Measurements from ENCODE around the gene SMAD1. TPM values are rescaled to one million over a fixed set of nuclear protein-coding genes. Genes with fewer than 3 reads are reported as not detected.
"Not testable (repeated sequence)": the region's sequence is repeated elsewhere in the genome, so short reads cannot be mapped to it uniquely, and the experiment has no call there.

Gene SMAD1
- total RNA-seq, 1 donor from 2014 or later, result 26.3 TPM

- H3K9me3 Mint-ChIP-seq (ENCODE audit: low read depth), result no peaks in the 10 kb centered on the region
- DNase-seq (ENCODE audit: low spot score, unreplicated experiment), result no peak
- H3K4me3 Mint-ChIP-seq (ENCODE audit: low read depth), result no peak overlapping the region
- peaks cover 8% of the 10 kb centered on the region for H3K36me3 Mint-ChIP-seq (ENCODE audit: insufficient read depth)
- no peak for TF ChIP-seq CTCF (IDR thresholded peaks at IDR 0.05; ENCODE audit: unreplicated experiment)
- H3K27me3 Mint-ChIP-seq, result no peaks in the 10 kb centered on the region
- H3K4me1 Mint-ChIP-seq (ENCODE audit: low read depth), result peaks cover 4% of the 10 kb centered on the region
- H3K27ac Mint-ChIP-seq, result no peak overlapping the region
These were observed 48.5 kb downstream of the SMAD1 start for GRCh38 chr4:145530189-145530588.

- no peak overlapping the region for H3K4me3 Mint-ChIP-seq (ENCODE audit: low read depth)
- H3K27me3 Mint-ChIP-seq, result no peaks in the 10 kb centered on the region
- peaks cover 4% of the 10 kb centered on the region for H3K4me1 Mint-ChIP-seq (ENCODE audit: low read depth)
- TF ChIP-seq CTCF (IDR thresholded peaks at IDR 0.05; ENCODE audit: unreplicated experiment), result no peak
- H3K9me3 Mint-ChIP-seq (ENCODE audit: low read depth), result no peaks in the 10 kb centered on the region
- DNase-seq (ENCODE audit: low spot score, unreplicated experiment), result no peak
- no peak overlapping the region for H3K27ac Mint-ChIP-seq
- H3K36me3 Mint-ChIP-seq (ENCODE audit: insufficient read depth), result peaks cover 8% of the 10 kb centered on the region
These were observed 49.0 kb downstream of the SMAD1 start for GRCh38 chr4:145530662-145531061.

GRCh38 chr4:145531223-145531622, 49.6 kb downstream of the SMAD1 start:
- Mint-ChIP-seq H3K36me3 (ENCODE audit: insufficient read depth) (peaks cover 8% of the 10 kb centered on the region), H3K27ac (no peak overlapping the region), H3K9me3 (ENCODE audit: low read depth) (no peaks in the 10 kb centered on the region), H3K4me1 (ENCODE audit: low read depth) (peaks cover 4% of the 10 kb centered on the region), H3K27me3 (no peaks in the 10 kb centered on the region), H3K4me3 (ENCODE audit: low read depth) (no peak overlapping the region)
- TF ChIP-seq CTCF (IDR thresholded peaks at IDR 0.05; ENCODE audit: unreplicated experiment), result no peak
- no peak for DNase-seq (ENCODE audit: low spot score, unreplicated experiment)

GRCh38 chr4:145531859-145532258, 50.2 kb downstream of the SMAD1 start:
- no peak for TF ChIP-seq CTCF (IDR thresholded peaks at IDR 0.05; ENCODE audit: unreplicated experiment)
- H3K27me3 Mint-ChIP-seq, result no peaks in the 10 kb centered on the region
- no peak for DNase-seq (ENCODE audit: low spot score, unreplicated experiment)
- peak overlapping the region; percentile 62 for H3K27ac Mint-ChIP-seq
- no peaks in the 10 kb centered on the region for H3K9me3 Mint-ChIP-seq (ENCODE audit: low read depth)
- H3K4me1 Mint-ChIP-seq (ENCODE audit: low read depth), result no peaks in the 10 kb centered on the region
- H3K36me3 Mint-ChIP-seq (ENCODE audit: insufficient read depth), result peaks cover 4% of the 10 kb centered on the region
- H3K4me3 Mint-ChIP-seq (ENCODE audit: low read depth), result no peak overlapping the region

GRCh38 chr4:145533001-145533400, 51.3 kb downstream of the SMAD1 start:
- Mint-ChIP-seq H3K36me3 (ENCODE audit: insufficient read depth) (no peaks in the 10 kb centered on the region), H3K4me3 (ENCODE audit: low read depth) (no peak overlapping the region), H3K27me3 (no peaks in the 10 kb centered on the region), H3K9me3 (ENCODE audit: low read depth) (no peaks in the 10 kb centered on the region), H3K4me1 (ENCODE audit: low read depth) (no peaks in the 10 kb centered on the region), H3K27ac (no peak overlapping the region)
- no peak for DNase-seq (ENCODE audit: low spot score, unreplicated experiment)
- TF ChIP-seq CTCF (IDR thresholded peaks at IDR 0.05; ENCODE audit: unreplicated experiment), result no peak

- not testable (repeated sequence) for H3K4me1 Mint-ChIP-seq (ENCODE audit: low read depth); H3K36me3 Mint-ChIP-seq (ENCODE audit: insufficient read depth); H3K9me3 Mint-ChIP-seq (ENCODE audit: low read depth); H3K27me3 Mint-ChIP-seq; DNase-seq (ENCODE audit: low spot score, unreplicated experiment); H3K4me3 Mint-ChIP-seq (ENCODE audit: low read depth); H3K27ac Mint-ChIP-seq
These were observed 51.8 kb downstream of the SMAD1 start for GRCh38 chr4:145533415-145533814.

All from progenitor cell of endocrine pancreas (in vitro differentiated cells).